Stimulated activated naive CD8-positive, alpha-beta T cell treated with anti-CD3 and anti-CD28 coated beads, Interleukin-15, amount 100 ng/mL, for 72 hours (primary cell): Measurements from ENCODE around the gene ZNF516.

Source experiments
- ATAC-seq: fragments of 150-1000 bp; cut with Tn5 transposase; 2 replicates; pipeline ENCODE4 v1.10.0; 2021; ENCODE audit warnings: mild to moderate bottlenecking, moderate library complexity
- DNase-seq, 2 donors: peaks; one replicate each; pipeline ENCODE4 v3.0.0; 2021 to 2022
- H3K27ac Mint-ChIP-seq, 2 donors: one replicate each; pipeline ENCODE4 v1.8.0; 2022; ENCODE audit warnings: mild to moderate bottlenecking in 2 of 2, mixed read lengths in 2 of 2, moderate library complexity in 2 of 2
- H3K27me3 Mint-ChIP-seq: one replicate; pipeline ENCODE4 v1.8.0; 2022; ENCODE audit warnings: mixed read lengths
- H3K4me1 Mint-ChIP-seq: one replicate; pipeline ENCODE4 v1.8.0; 2022; ENCODE audit warnings: mild to moderate bottlenecking, mixed read lengths
- H3K4me3 Mint-ChIP-seq, 2 donors: one replicate each; pipeline ENCODE4 v1.8.0; 2022; ENCODE audit warnings: mild to moderate bottlenecking in 2 of 2, mixed read lengths in 2 of 2, moderate library complexity in 1 of 2
- H3K9me3 Mint-ChIP-seq, 2 donors: one replicate each; pipeline ENCODE4 v1.8.0; 2022; ENCODE audit warnings: mixed read lengths in 2 of 2

The ZNF516 gene

GRCh38 chr18:76425146-76426131 lies 69.6 kb downstream of the ZNF516 start:
- no peak for DNase-seq

DNA sequence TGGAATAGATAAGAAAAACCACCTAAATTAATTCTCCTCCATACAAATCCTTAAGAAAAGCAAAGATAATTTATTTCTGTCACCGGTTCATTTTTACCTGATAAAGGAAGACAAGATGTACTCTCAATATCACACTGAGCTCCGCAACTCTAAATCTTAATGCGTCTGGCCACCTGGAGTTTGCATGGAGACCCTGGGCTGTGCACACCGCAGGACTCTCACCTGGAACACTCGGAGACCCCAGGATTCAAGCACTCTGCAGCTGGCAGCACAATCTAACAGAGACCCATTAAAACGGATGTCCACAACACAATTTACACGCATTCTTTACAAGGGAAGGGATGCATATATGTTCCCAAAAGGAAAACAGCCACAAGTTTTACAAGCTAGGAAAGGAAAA lies 72.2 kb downstream of the ZNF516 start:
- Mint-ChIP-seq H3K4me3 (no peak overlapping the region), H3K27me3 (no peaks in the 10 kb centered on the region), H3K27ac (no peak overlapping the region), H3K4me1 (peaks cover 34% of the 10 kb centered on the region), H3K9me3 (no peaks in the 10 kb centered on the region)
- ATAC-seq = no peak
- DNase-seq = no peak

More at GRCh38 chr18:76425146-76426131, 69.6 kb downstream of the ZNF516 start:
- peaks cover 43% of the 10 kb centered on the region for H3K4me1 Mint-ChIP-seq
- no peak for ATAC-seq
- H3K27me3 Mint-ChIP-seq = no peaks in the 10 kb centered on the region
- H3K4me3 Mint-ChIP-seq = no peak overlapping the region
- no peak overlapping the region for H3K27ac Mint-ChIP-seq
- H3K9me3 Mint-ChIP-seq = no peaks in the 10 kb centered on the region

DNA sequence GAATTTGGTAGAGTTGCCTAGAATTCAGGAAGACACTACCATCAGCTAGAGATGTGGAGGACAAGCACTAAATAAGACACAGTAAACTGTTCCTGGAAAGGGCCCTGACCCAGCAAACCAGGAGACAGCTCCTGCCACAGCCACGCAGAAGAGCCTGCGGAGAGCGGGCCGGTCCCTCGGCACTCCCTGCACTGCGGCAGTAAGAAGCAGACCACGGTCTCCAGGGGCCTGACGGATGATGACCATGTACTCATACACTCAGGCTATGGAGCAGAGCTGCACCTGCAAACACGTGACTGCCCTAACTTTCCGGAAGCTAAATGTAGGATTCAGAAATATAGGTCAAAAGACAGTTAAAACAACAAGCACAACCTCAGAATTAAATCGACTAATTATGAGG lies 72.9 kb downstream of the ZNF516 start:
- no peak overlapping the region for H3K4me3 Mint-ChIP-seq
- DNase-seq = no peak
- H3K27me3 Mint-ChIP-seq = no peaks in the 10 kb centered on the region
- H3K9me3 Mint-ChIP-seq = no peaks in the 10 kb centered on the region
- no peak for ATAC-seq
- no peak overlapping the region for H3K27ac Mint-ChIP-seq
- peaks cover 34% of the 10 kb centered on the region for H3K4me1 Mint-ChIP-seq

DNA sequence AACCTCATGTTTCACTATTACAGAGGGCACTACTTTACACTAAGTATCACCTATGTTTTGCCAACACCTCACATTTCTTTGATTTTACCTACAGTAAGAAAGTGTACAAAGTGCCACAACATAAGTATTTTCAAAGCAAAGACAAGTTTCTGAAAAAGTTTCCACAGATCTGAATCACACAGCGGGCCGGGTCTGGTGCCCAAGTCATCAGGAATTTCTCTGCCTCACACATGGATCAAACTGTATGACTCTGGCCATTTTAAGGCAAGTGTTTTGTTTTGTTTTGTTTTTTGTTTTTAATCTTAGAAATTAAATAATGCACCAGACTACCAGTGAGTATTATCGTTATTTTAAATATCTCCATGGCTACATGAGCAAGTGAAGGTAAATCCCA lies 73.4 kb downstream of the ZNF516 start:
- H3K27ac Mint-ChIP-seq = peak overlapping the region in 1 of 2 donors; percentile 19
- ATAC-seq (no peak), DNase-seq (no peak)
- peaks cover 34% of the 10 kb centered on the region for H3K4me1 Mint-ChIP-seq
- no peaks in the 10 kb centered on the region for H3K27me3 Mint-ChIP-seq
- H3K4me3 Mint-ChIP-seq = no peak overlapping the region
- H3K9me3 Mint-ChIP-seq = no peaks in the 10 kb centered on the region

DNA sequence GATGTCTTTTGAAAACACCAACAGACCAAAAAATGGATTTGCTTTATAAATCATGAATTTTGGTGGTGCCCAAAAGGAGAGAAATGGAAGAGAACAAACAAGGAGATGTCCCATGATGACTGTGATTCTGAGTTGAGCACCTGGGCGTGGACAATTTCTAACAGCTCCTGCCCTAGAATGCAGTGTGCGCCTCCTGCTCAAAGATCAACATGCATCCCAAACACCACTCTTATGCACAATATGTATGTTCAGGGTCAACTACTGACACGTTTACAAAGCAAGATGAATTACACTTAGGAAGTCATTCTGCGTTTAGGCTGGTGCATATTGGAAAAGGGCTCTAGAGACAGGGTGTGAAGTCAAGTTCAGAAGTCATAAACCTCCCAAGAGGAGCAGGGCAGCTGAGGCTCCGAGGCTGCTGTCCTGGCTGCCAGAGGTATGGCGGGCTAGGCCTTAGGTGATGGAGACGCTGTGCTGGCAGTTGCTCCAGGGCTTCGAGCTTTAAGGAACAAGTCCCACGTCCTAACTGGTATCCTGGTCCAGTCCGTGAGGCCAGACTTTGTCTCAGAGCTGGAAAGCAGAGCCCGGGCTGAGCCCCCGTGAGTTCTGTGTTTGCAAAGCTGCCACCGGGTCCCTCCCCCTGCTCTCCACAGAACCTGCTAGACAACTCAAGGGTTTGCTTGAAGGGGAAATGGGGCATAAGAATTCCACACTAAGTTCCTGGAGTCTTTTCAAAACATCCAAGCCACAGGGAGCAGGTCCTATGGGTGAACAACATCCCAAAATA lies 74.0 kb downstream of the ZNF516 start:
- H3K4me1 Mint-ChIP-seq = peaks cover 36% of the 10 kb centered on the region
- no peak for DNase-seq
- H3K27ac Mint-ChIP-seq = no peak overlapping the region

GRCh38 chr18:76419811-76420210 lies 75.2 kb downstream of the ZNF516 start:
- Mint-ChIP-seq H3K4me3 (no peak overlapping the region), H3K9me3 (no peaks in the 10 kb centered on the region), H3K27ac (no peak overlapping the region), H3K4me1 (peaks cover 36% of the 10 kb centered on the region), H3K27me3 (no peaks in the 10 kb centered on the region)
- no peak for ATAC-seq
- no peak for DNase-seq

More for the DNA sequence above, 74.0 kb downstream of the ZNF516 start:
- H3K27me3 Mint-ChIP-seq = no peaks in the 10 kb centered on the region
- no peaks in the 10 kb centered on the region for H3K9me3 Mint-ChIP-seq
- no peak for ATAC-seq
- no peak overlapping the region for H3K4me3 Mint-ChIP-seq

- Mint-ChIP-seq H3K4me1 (peaks cover 39% of the 10 kb centered on the region), H3K27me3 (no peaks in the 10 kb centered on the region), H3K27ac (no peak overlapping the region), H3K9me3 (no peaks in the 10 kb centered on the region), H3K4me3 (no peak overlapping the region)
- no peak for ATAC-seq
- no peak for DNase-seq
Observed at GRCh38 chr18:76416911-76417310, 78.1 kb downstream of the ZNF516 start.

DNA sequence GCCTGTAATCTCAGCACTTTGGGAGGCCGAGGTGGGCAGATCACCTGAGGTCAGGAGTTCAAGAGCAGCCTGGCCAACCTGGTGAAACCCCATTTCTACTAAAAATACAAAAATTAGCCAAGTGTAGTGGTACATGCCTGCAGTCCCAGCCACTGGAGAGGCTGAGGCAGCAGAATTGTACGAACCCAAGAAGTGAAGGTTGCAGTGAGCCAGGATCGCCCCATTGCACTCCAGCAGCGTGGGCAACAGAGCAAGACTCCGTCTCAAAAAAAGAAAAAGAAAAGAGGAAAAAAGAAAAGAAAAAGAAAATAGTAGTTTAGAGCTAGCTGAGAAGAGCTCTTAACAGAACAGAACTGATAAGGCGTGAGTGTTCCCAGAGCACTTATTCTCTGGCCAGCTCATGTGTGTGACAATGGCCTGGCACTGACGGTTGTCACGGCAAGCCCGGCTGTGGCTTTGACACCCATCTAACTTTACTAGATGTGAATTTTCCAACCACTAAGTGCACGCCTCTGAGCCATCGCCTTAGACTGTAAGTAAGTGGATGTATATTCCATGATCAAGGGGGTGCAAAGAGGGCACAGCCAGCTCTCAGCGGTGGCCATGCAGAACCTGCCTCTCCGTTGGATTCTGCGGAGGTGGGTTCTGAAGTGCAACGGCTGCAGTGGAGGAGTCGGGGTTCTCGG lies 80.0 kb downstream of the ZNF516 start:
- H3K9me3 Mint-ChIP-seq = peaks cover 0 to 4% of the 10 kb centered on the region in 2 donors
- DNase-seq (no peak), ATAC-seq (peak; percentile 22)
- no peak overlapping the region for H3K4me3 Mint-ChIP-seq
- no peaks in the 10 kb centered on the region for H3K27me3 Mint-ChIP-seq
- no peak overlapping the region for H3K27ac Mint-ChIP-seq
- H3K4me1 Mint-ChIP-seq = peaks cover 52% of the 10 kb centered on the region

GRCh38 chr18:76412818-76413565 lies 82.0 kb downstream of the ZNF516 start:
- H3K4me1 Mint-ChIP-seq = peaks cover 61% of the 10 kb centered on the region
- DNase-seq (no peak), ATAC-seq (no peak)
- H3K27me3 Mint-ChIP-seq = no peaks in the 10 kb centered on the region
- H3K27ac Mint-ChIP-seq = no peak overlapping the region
- H3K9me3 Mint-ChIP-seq = peaks cover 0 to 11% of the 10 kb centered on the region in 2 donors
- no peak overlapping the region for H3K4me3 Mint-ChIP-seq

- Mint-ChIP-seq H3K4me1 (peaks cover 66% of the 10 kb centered on the region), H3K27ac (no peak overlapping the region), H3K9me3 (peaks cover 0 to 11% of the 10 kb centered on the region in 2 donors), H3K27me3 (no peaks in the 10 kb centered on the region), H3K4me3 (no peak overlapping the region)
- DNase-seq = no peak
- no peak for ATAC-seq
Observed at GRCh38 chr18:76412010-76412817, 82.8 kb downstream of the ZNF516 start.

DNA sequence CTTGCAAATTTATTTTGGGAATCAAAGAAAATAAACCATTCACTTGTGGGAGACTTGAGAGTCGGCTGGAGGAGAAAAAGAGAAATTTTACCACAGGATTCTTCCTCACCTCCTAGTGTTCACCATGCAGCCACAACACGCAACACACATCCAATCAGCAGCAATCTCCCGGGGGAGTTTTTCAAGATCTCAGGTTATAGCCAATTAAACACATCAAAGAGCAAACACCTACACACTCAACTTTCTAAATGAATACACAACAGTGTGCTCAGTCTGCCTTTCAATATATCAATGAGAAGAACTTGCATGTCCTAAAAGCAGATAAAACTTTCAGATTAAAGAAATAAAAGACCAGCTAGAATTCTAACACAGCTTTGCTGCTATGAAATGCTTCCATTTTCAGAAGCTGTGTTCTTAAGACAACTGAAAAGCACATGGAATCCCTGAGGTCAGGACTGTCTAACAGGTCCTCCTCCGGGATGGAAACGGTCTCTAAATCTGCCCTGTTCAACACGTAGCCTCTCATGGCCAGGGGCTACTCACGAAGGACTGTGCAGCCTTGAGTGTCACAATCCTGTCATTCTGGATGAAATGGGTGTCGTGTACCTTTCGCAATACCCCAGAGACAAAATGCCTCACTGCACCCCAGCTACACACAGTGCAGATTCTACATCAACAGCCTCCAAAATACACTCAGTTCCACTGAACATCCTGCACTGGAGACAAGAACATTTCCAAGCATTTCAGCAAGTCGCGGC lies 84.2 kb downstream of the ZNF516 start:
- no peaks in the 10 kb centered on the region for H3K27me3 Mint-ChIP-seq
- ATAC-seq (peak; percentile 89), DNase-seq (peak in 1 of 2 donors; percentile 29)
- peak overlapping the region in 1 of 2 donors; percentile 16 for H3K4me3 Mint-ChIP-seq
- H3K9me3 Mint-ChIP-seq = peaks cover 0 to 11% of the 10 kb centered on the region in 2 donors
- H3K4me1 Mint-ChIP-seq = peaks cover 65% of the 10 kb centered on the region
- no peak overlapping the region for H3K27ac Mint-ChIP-seq

DNA sequence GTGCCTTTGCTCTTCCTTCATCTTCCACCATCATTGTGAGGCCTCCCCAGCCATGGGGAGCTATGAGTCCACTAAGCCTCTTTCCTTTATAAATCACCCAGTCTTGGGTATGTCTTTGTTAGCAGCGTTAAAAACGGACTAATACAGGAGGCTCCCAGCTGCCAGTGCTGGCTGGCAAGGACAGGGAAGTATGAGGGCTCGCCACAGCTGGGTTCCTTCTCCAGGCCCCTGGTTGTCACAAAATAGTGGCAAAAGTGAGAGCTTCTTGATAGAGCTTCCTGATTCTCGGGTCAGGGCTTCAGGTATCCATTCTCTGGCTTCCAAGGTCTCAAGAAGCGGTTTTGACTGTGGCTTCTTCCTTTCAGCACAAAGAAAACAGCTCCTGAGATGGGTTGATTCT lies 85.0 kb downstream of the ZNF516 start:
- DNase-seq (no peak), ATAC-seq (no peak)
- H3K27ac Mint-ChIP-seq = no peak overlapping the region
- H3K4me3 Mint-ChIP-seq = no peak overlapping the region
- H3K27me3 Mint-ChIP-seq = no peaks in the 10 kb centered on the region
- H3K4me1 Mint-ChIP-seq = peaks cover 59% of the 10 kb centered on the region
- peaks cover 0 to 11% of the 10 kb centered on the region in 2 donors for H3K9me3 Mint-ChIP-seq

DNA sequence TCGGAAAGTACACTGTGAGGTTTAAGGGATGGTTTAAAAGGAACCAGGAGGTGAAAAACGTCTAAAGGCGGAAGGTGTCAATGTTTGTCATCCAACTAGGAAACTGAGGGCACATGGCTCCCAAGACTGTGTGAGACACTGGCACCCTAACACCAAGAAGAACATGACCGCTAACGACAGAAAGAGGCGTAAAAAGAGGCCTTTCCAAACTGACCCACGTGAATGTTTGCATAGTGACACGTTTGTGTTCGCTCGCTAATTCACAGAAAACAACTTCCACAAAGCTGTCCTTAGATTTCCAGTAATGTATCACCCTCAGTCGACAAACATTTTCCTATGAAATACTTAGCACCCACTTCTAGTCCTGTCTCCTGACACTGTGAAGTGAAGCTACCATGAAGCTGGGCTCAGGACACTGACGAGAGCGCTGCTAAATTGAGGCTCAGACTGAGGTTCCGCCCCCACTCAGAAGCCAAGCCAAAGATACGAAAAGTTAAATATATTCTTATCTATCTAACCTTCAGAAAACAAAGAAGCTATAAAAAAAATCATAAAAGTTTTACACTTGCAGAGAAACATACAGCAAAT lies 86.5 kb downstream of the ZNF516 start:
- no peak for DNase-seq
- no peak overlapping the region for H3K4me3 Mint-ChIP-seq
- H3K27ac Mint-ChIP-seq = no peak overlapping the region
- ATAC-seq = no peak
- H3K9me3 Mint-ChIP-seq = peaks cover 0 to 11% of the 10 kb centered on the region in 2 donors
- no peaks in the 10 kb centered on the region for H3K27me3 Mint-ChIP-seq
- H3K4me1 Mint-ChIP-seq = peaks cover 55% of the 10 kb centered on the region
